H1 (cell line): ENCODE measurements around the gene SEMA3A. TPM values are rescaled to one million over a fixed set of nuclear protein-coding genes. Genes with fewer than 3 reads are reported as not detected.

ENCODE experiments used
- CTCF ChIA-PET: fragments of 300-600 bp; sonication (Branson Sonifier 250); formaldehyde crosslinking; loops from one replicate; lab custom pipeline; 2021; ENCODE audit not compliant: partially characterized antibody; lab: Charles Lee
- POLR2A ChIA-PET: fragments of 300-600 bp; sonication (Branson Sonifier 250); formaldehyde crosslinking; loops from one replicate; lab custom pipeline; 2021; ENCODE audit warnings: inconsistent platforms; ENCODE audit not compliant: partially characterized antibody; lab: Charles Lee
- DNase-seq, 2 experiments: peaks; one replicate each; pipeline versions ENCODE4 v3.0.0 to v3.0.0-alpha.2; 2010 to 2022; ENCODE audit warnings: low spot score in 2 of 2, low read depth in 1 of 2, mixed read lengths in 1 of 2
- FAIRE-seq: peaks from 2 replicates; lab custom pipeline; 2011; peaks lifted over from hg19 to GRCh38; lab: Jason Lieb, UNC
- H2AFZ ChIP-seq: 2 replicates; pipeline ENCODE4 v1.8.1; 2012; ENCODE audit warnings: low read length, inconsistent platforms
- H2AK5ac ChIP-seq: 2 replicates; pipeline ENCODE4 v1.6.1; 2013; ENCODE audit warnings: low read depth, low read length
- H2BK120ac ChIP-seq: replicated peaks from 2 replicates; pipeline ENCODE3; 2013; ENCODE audit warnings: low read depth, low read length, inconsistent platforms
- H2BK12ac ChIP-seq: 2 replicates; pipeline ENCODE4 v1.6.1; 2013; ENCODE audit warnings: low read depth, low read length
- H2BK15ac ChIP-seq: 2 replicates; pipeline ENCODE4 v1.6.1; 2013; ENCODE audit warnings: low read length
- H2BK20ac ChIP-seq: 2 replicates; pipeline ENCODE4 v1.6.1; 2013; ENCODE audit warnings: low read length
- H2BK5ac ChIP-seq: 2 replicates; pipeline ENCODE4 v1.6.1; 2013; ENCODE audit warnings: low read depth, low read length
- H3K14ac ChIP-seq: 2 replicates; pipeline ENCODE4 v1.6.1; 2013; ENCODE audit warnings: inconsistent platforms; ENCODE audit not compliant: insufficient read length
- H3K18ac ChIP-seq: 2 replicates; pipeline ENCODE4 v1.6.1; 2013; ENCODE audit warnings: low read length; ENCODE audit errors: extremely low read depth
- H3K23ac ChIP-seq: 2 replicates; pipeline ENCODE4 v1.6.1; 2013; ENCODE audit warnings: inconsistent platforms; ENCODE audit not compliant: insufficient read length
- H3K23me2 ChIP-seq: 2 replicates; pipeline ENCODE4 v1.6.1; 2013; ENCODE audit warnings: low read depth, low read length
- H3K27ac ChIP-seq: 2 replicates; pipeline ENCODE4 v1.6.1; 2011; ENCODE audit warnings: low read depth, low read length, inconsistent platforms
- H3K27me3 ChIP-seq, 4 experiments: replicated peaks in 1 of 4; 1 replicate in 1 of 4; 2 replicates in 3 of 4; pipeline versions ENCODE4 v1.6.1 to v1.8.1; 2011 to 2013; ENCODE audit warnings: low read length in 3 of 4, mild to moderate bottlenecking in 3 of 4, inconsistent platforms in 2 of 4, mixed read lengths in 2 of 4, moderate library complexity in 1 of 4; ENCODE audit not compliant: control insufficient read depth in 3 of 4, insufficient read depth in 3 of 4; ENCODE audit errors: extremely low read depth in 1 of 4
- H3K36me3 ChIP-seq, 4 experiments: 2 replicates each; pipeline versions ENCODE4 v1.6.1 to v1.8.1; 2011 to 2013; ENCODE audit warnings: mild to moderate bottlenecking in 4 of 4, low read length in 3 of 4, moderate library complexity in 2 of 4, control low read depth in 1 of 4, inconsistent platforms in 1 of 4; ENCODE audit not compliant: insufficient read depth in 4 of 4, control insufficient read depth in 2 of 4
- H3K4ac ChIP-seq: replicated peaks from 2 replicates; pipeline ENCODE3; 2013; ENCODE audit warnings: low read length, low read depth, mixed read lengths, inconsistent platforms; ENCODE audit not compliant: insufficient read length
- H3K4me1 ChIP-seq, 4 experiments: replicated peaks in 1 of 4; 1 replicate in 1 of 4; 2 replicates in 3 of 4; pipeline versions ENCODE4 v1.6.1 to v1.8.1; 2011 to 2013; ENCODE audit warnings: low read length in 3 of 4, inconsistent platforms in 2 of 4, mixed read lengths in 1 of 4; ENCODE audit not compliant: insufficient read depth in 4 of 4, control insufficient read depth in 3 of 4
- H3K4me2 ChIP-seq, 2 experiments: 2 replicates each; pipeline versions ENCODE4 v1.6.1 to v1.8.1; 2011 to 2013; ENCODE audit warnings: low read depth in 2 of 2, low read length in 2 of 2, control low read depth in 1 of 2, inconsistent platforms in 1 of 2, mild to moderate bottlenecking in 1 of 2; ENCODE audit not compliant: insufficient read depth in 1 of 2
- H3K4me3 ChIP-seq, 4 experiments: fragments of 200-600, 300-600 bp in 1 of 4; sonication (generic), shearing (Covaris generic), sonication (Bioruptor Twin) in 1 of 4; 2 replicates each; pipeline versions ENCODE4 v1.5.1 to v1.8.1; 2011 to 2016; ENCODE audit warnings: low read length in 4 of 4, low read depth in 3 of 4, control low read depth in 2 of 4, inconsistent platforms in 2 of 4, mild to moderate bottlenecking in 2 of 4, mixed read lengths in 1 of 4, moderate library complexity in 1 of 4; ENCODE audit not compliant: insufficient read depth in 2 of 4; ENCODE audit errors: extremely low read depth in 1 of 4
- H3K56ac ChIP-seq: replicated peaks from 2 replicates; pipeline ENCODE3; 2013; ENCODE audit warnings: low read depth, mild to moderate bottlenecking, mixed read lengths, low read length, inconsistent platforms; ENCODE audit not compliant: insufficient read length
- H3K79me1 ChIP-seq: 2 replicates; pipeline ENCODE4 v1.6.1; 2013; ENCODE audit warnings: low read depth, low read length, control low read depth
- H3K79me2 ChIP-seq, 2 experiments: 2 replicates each; pipeline versions ENCODE4 v1.6.1 to v1.8.1; 2012 to 2013; ENCODE audit warnings: low read length in 2 of 2, mild to moderate bottlenecking in 2 of 2, inconsistent platforms in 1 of 2; ENCODE audit not compliant: insufficient read depth in 2 of 2, control insufficient read depth in 1 of 2
- H3K9ac ChIP-seq, 4 experiments: replicated peaks in 1 of 4; 1 replicate in 1 of 4; 2 replicates in 3 of 4; pipeline versions ENCODE4 v1.6.1 to v1.8.1; 2011 to 2013; ENCODE audit warnings: low read depth in 3 of 4, low read length in 3 of 4, control low read depth in 2 of 4, mild to moderate bottlenecking in 2 of 4, moderate library complexity in 2 of 4, inconsistent platforms in 1 of 4; ENCODE audit errors: extremely low read depth in 1 of 4
- H3K9me3 ChIP-seq, 2 experiments: 2 replicates each; pipeline versions ENCODE4 v1.6.1 to v1.8.1; 2012 to 2013; ENCODE audit warnings: mild to moderate bottlenecking in 2 of 2, moderate library complexity in 2 of 2, control low read depth in 1 of 2, inconsistent platforms in 1 of 2, low read depth in 1 of 2, low read length in 1 of 2, mixed read lengths in 1 of 2; ENCODE audit not compliant: insufficient read depth in 2 of 2
- H4K20me1 ChIP-seq, 2 experiments: replicated peaks in 1 of 2; 2 replicates each; pipeline versions ENCODE3 to v1.8.1; 2011 to 2013; ENCODE audit warnings: inconsistent platforms in 2 of 2, low read length in 2 of 2, mild to moderate bottlenecking in 1 of 2; ENCODE audit not compliant: insufficient read depth in 2 of 2, control insufficient read depth in 1 of 2
- H4K5ac ChIP-seq: 2 replicates; pipeline ENCODE4 v1.6.1; 2013; ENCODE audit warnings: low read length, low read depth, mixed read lengths, inconsistent platforms; ENCODE audit not compliant: insufficient read length
- H4K8ac ChIP-seq: 2 replicates; pipeline ENCODE4 v1.8.0; 2013; ENCODE audit warnings: mild to moderate bottlenecking, moderate library complexity, low read length, inconsistent platforms; ENCODE audit not compliant: insufficient read depth; ENCODE audit errors: extremely low read depth
- H4K91ac ChIP-seq: replicated peaks from 2 replicates; pipeline ENCODE3; 2013; ENCODE audit warnings: low read length, mixed read lengths, inconsistent platforms; ENCODE audit not compliant: insufficient read length
- ASH2L ChIP-seq: fragments of 200-600, 300-600 bp; sonication (generic); IDR thresholded peaks from one replicate; pipeline ENCODE4 v1.7.1; 2017; ENCODE audit warnings: low read length
- CHD1 ChIP-seq: IDR thresholded peaks from 2 replicates; pipeline ENCODE4 v1.6.1; 2012; ENCODE audit warnings: low read depth, low read length, improper control_type of control experiment
- EZH2 ChIP-seq: fragments of 200-600 bp; sonication (generic); IDR thresholded peaks from 2 replicates; pipeline ENCODE4 v1.7.1; 2012; ENCODE audit warnings: low read depth, mild to moderate bottlenecking, moderate library complexity, low read length, inconsistent platforms; ENCODE audit not compliant: severe bottlenecking
- KDM4A ChIP-seq: IDR thresholded peaks from one replicate; pipeline ENCODE4 v1.7.1; 2012; ENCODE audit warnings: low read depth, mild to moderate bottlenecking, moderate library complexity, low read length, inconsistent platforms; ENCODE audit not compliant: severe bottlenecking
- PHF8 ChIP-seq: fragments of 200-600 bp; sonication (generic); conservative IDR thresholded peaks from 2 replicates; pipeline ENCODE4 v1.7.1; 2012; ENCODE audit warnings: low read depth, mild to moderate bottlenecking, inconsistent platforms, low read length, moderate library complexity
- RXRA ChIP-seq: IDR thresholded peaks from 2 replicates; pipeline ENCODE4 v1.6.1; 2011; ENCODE audit warnings: low read depth, mild to moderate bottlenecking, low read length, moderate library complexity; ENCODE audit not compliant: insufficient read depth
- SIN3A ChIP-seq, 2 experiments: IDR thresholded peaks in 1 of 2; conservative IDR thresholded peaks in 1 of 2; 2 replicates each; pipeline ENCODE4 v1.6.1; 2011 to 2012; ENCODE audit warnings: low read length in 2 of 2, improper control_type of control experiment in 1 of 2, low read depth in 1 of 2, mild to moderate bottlenecking in 1 of 2
- SUZ12 ChIP-seq: fragments of 200-600 bp; sonication (generic); IDR thresholded peaks from 2 replicates; pipeline ENCODE4 v1.6.1; 2012; ENCODE audit warnings: mild to moderate bottlenecking, inconsistent platforms, low read length, moderate library complexity, mixed read lengths
- ZNF274 ChIP-seq: IDR thresholded peaks from 2 replicates; pipeline ENCODE4 v1.7.0; 2012; ENCODE audit warnings: low read length, borderline replicate concordance; ENCODE audit errors: extremely low read depth
- WGBS, 2 experiments: shearing (Covaris generic) in 1 of 2; methylation state at CpG; one replicate each; pipeline versions ENCODE4 v1.1.6 to v1.1.7; 2013 to 2015; ENCODE audit warnings: low lambda C conversion rate in 2 of 2, mixed read lengths in 2 of 2, inconsistent platforms in 1 of 2, low coverage in 1 of 2, missing lambda C conversion rate in 1 of 2; ENCODE audit not compliant: insufficient replicate concordance in 2 of 2, insufficient coverage in 1 of 2, insufficient read length in 1 of 2; ENCODE audit errors: extremely low coverage in 1 of 2, missing lambda C conversion rate in 1 of 2; 5-methylcytosine and 5-hydroxymethylcytosine counted together
- polyA plus RNA-seq, 7 experiments: library from polyadenylated mRNA; depleted of rRNA in 3 of 7; stranded (reverse) in 5 of 7; unstranded in 2 of 7; fragments of >200 nt in 5 of 7; fragments of 200-250 nt in 2 of 7; gene quantifications; 1 replicate in 5 of 7; 2 replicates in 1 of 7; 4 replicates in 1 of 7; pipeline versions ENCODE4 v1.2.1 to v1.2.3, GENCODE V29; 2011 to 2013; ENCODE audit warnings: missing spikeins in 2 of 7, mixed read lengths in 2 of 7
- total RNA-seq: library from RNA; stranded (reverse); fragmentation: NEBNext Ultra II Directional; extraction: Animal tissue kit (Norgen Biotek cat#: 25700); gene quantifications from 2 replicates; pipeline ENCODE4 v1.2.1, GENCODE V29; 2021
- TF ChIP-seq, protein P1 (sequence below): IDR thresholded peaks from 2 replicates; pipeline ENCODE4 v1.6.1; 2012; ENCODE audit warnings: low read length, inconsistent platforms
- TF ChIP-seq, protein P2 (sequence below): IDR thresholded peaks from 2 replicates; pipeline ENCODE4 v1.6.1; 2012; ENCODE audit warnings: inconsistent platforms

SEMA3A gene
- total and polyA plus RNA-seq, 2 of the 8 experiments (the other 6 are each of a cell fraction or from before 2014, with no cell fraction given), result 8.1 to 45.9 TPM

DNA sequence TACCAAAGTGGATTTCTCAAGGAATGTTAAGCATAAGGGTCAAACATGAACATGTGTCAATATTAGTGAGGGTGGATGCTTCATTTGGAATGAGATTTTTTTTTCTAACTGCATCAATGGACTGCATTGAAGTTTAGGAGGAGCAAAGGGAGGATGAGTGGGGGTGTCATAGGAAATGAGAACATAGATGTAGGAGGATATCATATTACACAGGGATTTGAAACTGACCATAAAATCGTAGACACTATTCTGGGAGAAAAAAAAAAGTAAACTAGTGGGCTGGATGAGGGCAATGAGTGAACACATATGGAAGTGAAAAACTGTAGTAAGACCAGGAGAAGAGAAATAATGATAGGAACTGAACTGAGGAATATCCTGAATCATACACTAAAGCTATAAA is 109.4 kb downstream of the SEMA3A start:
- 56% methylated on average over 1 of the region's 1 CpG; no CpG with 5 or more reads in 1 of the 2 experiments for WGBS, 2 experiments
- Histone ChIP-seq H3K4me3 (no peak overlapping the region), H3K27ac (no peak overlapping the region), H3K36me3 (no peaks in the 10 kb centered on the region), H4K8ac (no peak overlapping the region), H3K4me2 (no peak overlapping the region), H3K4ac (no peak overlapping the region), H2BK12ac (no peak overlapping the region), H2AK5ac (no peak overlapping the region), H3K9me3 (no peaks in the 10 kb centered on the region), H2AFZ (no peak overlapping the region), H3K27me3 (no peaks in the 10 kb centered on the region), H3K18ac (no peak overlapping the region), H2BK20ac (no peak overlapping the region), H4K91ac (no peak overlapping the region), H3K9ac (no peak overlapping the region), H2BK5ac (no peak overlapping the region), H3K56ac (no peak overlapping the region), H3K14ac (no peak overlapping the region), H3K79me1 (no peaks in the 10 kb centered on the region), H3K4me1 (peaks cover 0 to 2% (median 0%) of the 10 kb centered on the region in 4 experiments; a peak in 1 of 7 replicates), H2BK120ac (no peak overlapping the region), H4K20me1 (no peaks in the 10 kb centered on the region), H3K23me2 (no peaks in the 10 kb centered on the region), H3K23ac (no peak overlapping the region), H4K5ac (no peak overlapping the region), H2BK15ac (no peak overlapping the region), H3K79me2 (no peaks in the 10 kb centered on the region)
- POLR2A ChIA-PET, result no interaction called here
- no peak for DNase-seq
- FAIRE-seq, result no peak
- CTCF ChIA-PET, result interaction anchor here (0.7 kb wide), 1 partner anchor 455 kb away, joined by 3 read pairs; no protein-coding TSS in a partner anchor
- no peak for TF ChIP-seq EZH2
- TF ChIP-seq, protein P1, sequence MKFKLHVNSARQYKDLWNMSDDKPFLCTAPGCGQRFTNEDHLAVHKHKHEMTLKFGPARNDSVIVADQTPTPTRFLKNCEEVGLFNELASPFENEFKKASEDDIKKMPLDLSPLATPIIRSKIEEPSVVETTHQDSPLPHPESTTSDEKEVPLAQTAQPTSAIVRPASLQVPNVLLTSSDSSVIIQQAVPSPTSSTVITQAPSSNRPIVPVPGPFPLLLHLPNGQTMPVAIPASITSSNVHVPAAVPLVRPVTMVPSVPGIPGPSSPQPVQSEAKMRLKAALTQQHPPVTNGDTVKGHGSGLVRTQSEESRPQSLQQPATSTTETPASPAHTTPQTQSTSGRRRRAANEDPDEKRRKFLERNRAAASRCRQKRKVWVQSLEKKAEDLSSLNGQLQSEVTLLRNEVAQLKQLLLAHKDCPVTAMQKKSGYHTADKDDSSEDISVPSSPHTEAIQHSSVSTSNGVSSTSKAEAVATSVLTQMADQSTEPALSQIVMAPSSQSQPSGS, result no peak
- no peak for TF ChIP-seq CHD1
- no peak for TF ChIP-seq SIN3A (conservative IDR thresholded peaks at IDR 0.05 in 1 of 2, IDR thresholded peaks at IDR 0.05 in 1 of 2; ENCODE audit: low read depth in 1 of 2, low read length in 2 of 2)
- TF ChIP-seq PHF8, result no peak
- TF ChIP-seq ASH2L, result no peak
- TF ChIP-seq RXRA, result no peak
- TF ChIP-seq KDM4A, result no peak
- no peak for TF ChIP-seq SUZ12
- TF ChIP-seq, protein P2, sequence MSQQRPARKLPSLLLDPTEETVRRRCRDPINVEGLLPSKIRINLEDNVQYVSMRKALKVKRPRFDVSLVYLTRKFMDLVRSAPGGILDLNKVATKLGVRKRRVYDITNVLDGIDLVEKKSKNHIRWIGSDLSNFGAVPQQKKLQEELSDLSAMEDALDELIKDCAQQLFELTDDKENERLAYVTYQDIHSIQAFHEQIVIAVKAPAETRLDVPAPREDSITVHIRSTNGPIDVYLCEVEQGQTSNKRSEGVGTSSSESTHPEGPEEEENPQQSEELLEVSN, result no peak
- TF ChIP-seq ZNF274, result no peak
